SKM-1 treated with dmso at 0.1 percent for 144 hours (cell line): ENCODE measurements around the gene SLC36A2.
"Not testable (repeated sequence)": the region's sequence is repeated elsewhere in the genome, so short reads cannot be mapped to it uniquely, and the experiment has no call there.

Experiments used
- DNase-seq: peaks from one replicate; lab custom pipeline; 2025; ENCODE audit not compliant: unreplicated experiment; lab: John Stamatoyannopoulos, UW

SLC36A2 gene

GRCh38 chr5:151327585-151327984 is 19.8 kb downstream of the SLC36A2 start:
- no peak for DNase-seq

- no peak for DNase-seq
These were observed 21.1 kb downstream of the SLC36A2 start for GRCh38 chr5:151326266-151326665.

DNA sequence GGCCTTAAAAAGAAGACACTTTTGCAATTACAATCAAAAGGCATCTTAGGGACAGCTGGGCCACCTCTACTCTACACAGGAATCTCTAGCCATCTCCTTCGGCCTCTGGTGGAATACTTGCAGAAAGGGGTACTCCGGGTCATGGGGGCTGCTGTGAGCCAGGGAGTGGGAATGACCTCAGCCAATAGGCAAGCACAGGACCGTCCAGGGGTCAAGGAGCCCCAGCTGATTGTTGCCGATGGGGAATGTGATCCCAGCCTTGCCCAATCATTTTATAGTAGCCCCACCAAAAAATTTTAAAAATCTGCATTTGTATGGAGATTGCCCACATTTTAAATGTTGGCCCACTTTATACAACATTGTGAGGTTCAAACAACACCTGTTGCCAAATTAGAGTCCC is 26.9 kb downstream of the SLC36A2 start:
- DNase-seq = no peak

DNA sequence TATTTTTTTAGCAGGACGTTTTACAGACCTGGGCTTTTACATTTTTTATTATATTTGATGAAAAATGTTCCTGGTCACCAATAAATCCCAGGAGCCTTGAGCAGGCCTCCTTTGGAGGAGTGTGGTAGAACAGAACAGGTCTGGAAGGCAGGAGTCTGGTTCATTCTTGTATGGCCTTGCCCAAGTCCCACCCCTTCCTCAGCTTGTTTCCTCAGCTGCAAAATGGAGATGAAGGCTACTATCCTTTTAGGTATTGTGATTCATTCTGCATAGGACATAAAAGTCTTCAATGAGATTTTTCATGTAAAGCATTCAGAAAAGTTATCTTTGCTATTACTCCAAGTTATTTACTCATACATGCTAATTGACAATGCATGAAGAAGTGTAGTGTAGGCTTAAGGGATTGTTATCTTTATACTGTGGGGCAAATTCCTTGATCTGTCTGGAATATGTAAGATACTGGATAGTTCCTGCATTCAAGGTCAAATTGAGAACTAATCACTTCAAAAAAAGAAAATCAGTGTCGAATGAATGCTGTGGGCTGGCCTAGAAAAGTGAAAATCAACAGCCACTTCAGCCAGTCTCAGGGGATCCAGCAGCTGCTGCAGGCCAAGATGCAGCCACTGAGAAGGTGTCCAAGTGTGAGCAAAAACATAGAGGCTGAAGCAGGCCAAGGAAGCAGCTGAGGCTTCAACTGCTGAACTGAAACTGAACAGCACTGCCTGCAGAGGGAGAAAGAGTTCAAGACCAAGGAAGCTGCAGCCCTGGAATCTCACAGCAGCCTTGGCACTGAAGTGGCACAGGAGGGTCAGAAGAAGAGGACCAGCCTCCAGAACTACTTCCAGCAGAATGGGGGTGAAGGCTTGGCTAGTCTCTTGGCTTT is 28.3 kb downstream of the SLC36A2 start:
- DNase-seq = no peak

DNA sequence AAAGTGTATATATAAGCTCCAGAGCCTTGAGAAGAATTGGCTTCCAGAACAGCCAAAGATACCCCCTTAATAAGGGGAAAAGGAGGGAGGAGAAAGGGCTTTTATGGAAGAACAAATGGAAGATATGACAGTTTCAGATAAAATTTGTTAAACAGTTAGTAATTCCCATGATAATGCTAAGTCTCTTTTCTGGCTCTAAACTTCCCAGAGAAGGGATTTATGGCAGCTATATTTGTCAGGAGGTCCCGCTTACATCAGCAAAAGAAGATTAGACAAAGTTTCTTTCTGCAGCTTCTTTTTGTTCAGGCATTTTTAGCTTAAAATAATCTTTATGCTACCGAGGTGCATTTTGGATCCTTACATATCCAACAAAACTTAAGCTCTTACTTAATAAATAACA is 29.5 kb downstream of the SLC36A2 start:
- no peak for DNase-seq

- DNase-seq = peak; percentile 41
These were observed 31.3 kb downstream of the SLC36A2 start for GRCh38 chr5:151315998-151316597.

- no peak for DNase-seq
These were observed 34.0 kb downstream of the SLC36A2 start for GRCh38 chr5:151313357-151313756.

DNA sequence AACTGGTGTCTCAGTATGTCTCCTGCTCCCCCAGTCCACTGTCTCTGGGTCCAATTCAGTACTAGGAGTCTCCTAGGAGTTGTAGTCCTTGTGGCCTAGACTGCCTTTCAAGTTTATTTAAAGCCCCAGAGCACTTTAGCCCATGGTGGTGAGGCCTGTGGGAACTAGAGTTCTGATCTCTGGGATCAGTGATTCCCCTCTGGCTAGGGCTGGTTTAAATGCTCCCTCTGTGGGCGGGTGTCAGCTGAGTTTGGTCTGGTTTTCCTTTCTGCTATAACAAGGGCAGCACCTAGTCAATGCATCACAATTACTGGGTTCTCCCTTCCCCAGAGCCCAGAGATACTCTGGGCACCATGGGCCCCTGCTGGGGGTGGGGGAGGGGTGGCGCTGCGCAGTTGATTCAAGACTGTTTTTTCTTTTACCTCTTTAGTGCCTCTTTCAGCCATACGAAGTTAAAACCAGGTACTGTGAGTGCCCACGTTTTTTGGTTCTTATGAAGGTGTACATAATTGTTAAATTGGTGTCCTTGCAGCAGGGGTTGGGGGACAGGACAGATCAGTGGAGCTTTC is 34.5 kb downstream of the SLC36A2 start:
- no peak for DNase-seq

DNA sequence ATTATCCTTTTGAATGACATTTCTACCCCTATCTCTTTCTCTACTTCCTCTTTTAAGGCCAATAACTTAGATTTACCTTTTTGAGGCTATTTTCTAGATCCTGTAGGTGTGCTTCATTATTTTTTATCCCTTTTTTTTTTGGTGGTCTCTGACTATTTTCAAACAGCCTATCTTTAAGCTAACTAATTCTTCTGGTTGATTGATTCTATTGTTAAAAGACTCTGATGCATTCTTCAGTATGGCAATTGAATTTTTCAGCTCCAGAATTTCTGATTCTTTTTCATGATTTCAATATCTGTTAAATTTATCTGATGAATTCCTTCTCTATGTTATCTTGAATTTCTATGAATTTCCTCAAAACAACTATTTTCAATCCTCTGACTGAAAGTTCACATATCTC is 36.4 kb downstream of the SLC36A2 start:
- no peak for DNase-seq

DNA sequence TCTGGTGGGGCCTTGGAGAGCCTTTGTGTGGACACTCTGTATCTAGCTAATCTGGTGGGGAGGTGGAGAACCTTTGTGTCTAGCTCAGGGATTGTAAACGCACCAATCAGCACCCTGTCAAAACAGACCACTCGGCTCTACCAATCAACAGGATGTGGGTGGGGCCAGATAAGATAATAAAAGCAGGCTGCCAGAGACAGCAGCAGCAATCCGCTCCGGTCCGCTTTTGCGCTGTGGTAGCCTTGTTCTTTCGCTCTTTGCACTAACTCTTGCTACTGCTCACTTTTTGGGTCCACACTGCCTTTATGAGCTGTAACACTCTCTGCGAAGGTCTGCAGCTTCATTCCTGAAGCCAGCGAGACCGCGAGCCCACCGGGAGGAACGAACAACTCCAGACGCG is 37.5 kb downstream of the SLC36A2 start:
- not testable (repeated sequence) for DNase-seq

DNA sequence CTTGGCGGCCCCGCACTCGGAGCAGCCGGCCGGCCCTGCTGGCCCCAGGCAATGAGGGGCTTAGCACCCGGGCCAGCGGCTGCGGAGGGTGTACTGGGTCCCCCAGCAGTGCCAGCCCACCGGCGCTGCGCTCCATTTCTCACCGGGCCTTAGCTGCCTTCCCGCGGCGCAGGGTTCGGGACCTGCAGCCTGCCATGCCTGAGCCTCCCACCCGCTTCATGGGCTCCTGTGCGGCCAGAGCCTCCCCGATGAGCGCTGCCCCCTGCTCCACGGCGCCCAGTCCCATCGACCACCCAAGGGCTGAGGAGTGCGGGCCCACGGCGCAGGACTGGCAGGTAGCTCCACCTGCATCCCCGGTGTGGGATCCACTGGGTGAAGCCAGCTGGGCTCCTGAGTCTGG is 38.1 kb downstream of the SLC36A2 start:
- not testable (repeated sequence) for DNase-seq

GRCh38 chr5:151303666-151304065 is 43.7 kb downstream of the SLC36A2 start, which contains the start of gene SLC36A3:
Gene SLC36A3, minus strand, starts transcription at chr5:151303766. Its CDS starts 412 bp downstream, at chr5:151303354.
- no peak for DNase-seq

- peak; percentile 49 for DNase-seq
These were observed 49.1 kb downstream of the SLC36A2 start for GRCh38 chr5:151298063-151298855.

GRCh38 chr5:151296974-151297373 is 50.4 kb downstream of the SLC36A2 start:
- no peak for DNase-seq

DNA sequence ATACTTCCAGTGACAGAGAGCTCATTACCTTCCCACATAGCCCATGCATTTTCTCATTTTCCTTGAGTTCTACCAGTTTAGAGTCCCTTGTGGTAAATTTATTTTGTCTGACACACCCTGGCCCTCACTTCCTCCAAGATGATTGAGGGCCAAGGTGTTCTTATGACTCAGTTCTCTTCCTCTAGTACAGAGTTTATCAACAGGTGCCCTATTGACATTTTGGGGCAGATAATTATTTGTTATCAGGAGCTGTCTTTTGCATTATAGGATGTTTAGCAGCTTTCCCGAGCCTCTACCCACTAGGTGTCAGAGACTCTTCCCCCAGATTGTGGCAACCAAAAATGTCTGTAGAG is 50.9 kb downstream of the SLC36A2 start:
- DNase-seq = no peak

GRCh38 chr5:151295791-151296477 is 51.4 kb downstream of the SLC36A2 start:
- DNase-seq = peak; percentile 78

GRCh38 chr5:151295138-151295537 is 52.2 kb downstream of the SLC36A2 start:
- peak; percentile 43 for DNase-seq

- DNase-seq = no peak
These were observed 53.7 kb downstream of the SLC36A2 start for GRCh38 chr5:151293624-151294023.

DNA sequence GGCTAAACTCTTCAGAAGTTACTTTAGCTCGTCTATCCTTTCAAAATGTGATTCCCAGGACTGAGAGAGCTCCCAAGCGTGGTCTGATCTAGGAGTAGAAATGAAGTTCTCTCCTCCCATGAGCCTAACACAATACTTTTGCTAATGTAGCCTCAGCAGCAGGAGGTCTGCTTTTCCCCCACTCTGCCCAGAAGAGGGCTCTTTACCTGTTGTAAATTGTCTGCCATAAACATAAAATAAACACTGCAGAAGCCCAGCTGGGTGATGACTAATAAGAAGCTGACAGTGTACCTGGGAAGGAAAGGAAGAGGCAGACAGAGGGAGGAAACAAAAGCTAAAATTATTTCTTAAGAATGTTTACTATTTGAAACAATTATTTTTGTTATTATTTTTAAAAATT is 59.2 kb downstream of the SLC36A2 start:
- no peak for DNase-seq

DNA sequence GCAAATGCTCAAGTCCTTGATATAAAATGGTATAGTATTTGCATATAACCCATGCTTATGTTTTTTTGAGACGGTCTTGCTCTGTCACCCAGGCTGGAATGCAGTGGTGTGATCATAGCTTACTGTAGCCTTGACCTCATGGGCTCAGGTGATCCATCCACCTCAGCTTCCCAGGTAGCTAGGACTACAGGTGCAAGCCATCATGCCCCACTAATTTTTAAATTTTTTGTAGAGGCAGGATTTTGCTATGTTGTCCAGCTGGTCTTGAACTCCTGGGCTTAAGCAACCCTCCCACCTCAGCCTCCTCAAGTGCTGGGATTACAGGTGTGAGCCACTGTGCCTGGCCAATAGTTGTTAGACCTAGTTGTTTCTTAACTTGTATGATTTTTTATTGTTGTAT is 61.1 kb downstream of the SLC36A2 start:
- DNase-seq = no peak

DNA sequence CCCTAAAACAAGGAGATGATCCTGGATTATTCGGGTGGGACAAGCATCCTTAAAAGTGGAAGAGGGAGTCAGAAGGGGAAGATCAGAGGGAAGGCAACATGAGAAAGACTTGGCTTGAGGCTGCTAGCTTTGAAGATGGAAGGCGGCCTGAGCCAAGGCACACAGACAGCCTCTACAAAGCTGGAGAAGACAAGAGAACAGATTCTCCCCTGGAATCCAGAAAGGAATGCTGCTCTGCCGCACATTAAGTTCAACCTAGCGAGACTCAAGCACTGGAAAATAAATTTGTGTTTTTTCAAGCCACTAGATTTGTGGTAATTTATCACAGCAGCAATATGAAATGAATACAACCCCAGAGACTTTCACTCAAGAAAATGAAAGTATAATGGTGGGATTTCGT is 61.7 kb downstream of the SLC36A2 start:
- no peak for DNase-seq
